Smooth muscle cell (in vitro differentiated cells): Measurements from ENCODE around the gene ARMC9. TPM values are rescaled to one million over a fixed set of nuclear protein-coding genes. Genes with fewer than 3 reads are reported as not detected.

ENCODE experiments used
- DNase-seq: peaks from one replicate; lab custom pipeline; 2025; ENCODE audit not compliant: unreplicated experiment; lab: John Stamatoyannopoulos, UW
- H2AFZ ChIP-seq: fragments of 200-600 bp; sonication (generic); 2 replicates; pipeline ENCODE4 v1.6.0; 2016; ENCODE audit warnings: antibody characterized with exemption, low read depth, mild to moderate bottlenecking
- H3F3A ChIP-seq: fragments of 200-600 bp; sonication (generic); 2 replicates; pipeline ENCODE4 v1.6.0; 2017; ENCODE audit warnings: antibody characterized with exemption, low read depth
- H3K27ac ChIP-seq: fragments of 200-600 bp; sonication (generic); 2 replicates; pipeline ENCODE4 v1.5.1; 2016; ENCODE audit warnings: low read depth, mild to moderate bottlenecking
- H3K27me3 ChIP-seq: fragments of 200-600 bp; sonication (generic); 2 replicates; pipeline ENCODE4 v1.6.1; 2016; ENCODE audit warnings: low read depth, mild to moderate bottlenecking
- H3K36me3 ChIP-seq: fragments of 200-600 bp; sonication (generic); 2 replicates; pipeline ENCODE4 v1.5.1; 2016; ENCODE audit warnings: low read depth
- H3K4me1 ChIP-seq: fragments of 200-600 bp; sonication (generic); 2 replicates; pipeline ENCODE4 v1.5.1; 2016; ENCODE audit warnings: low read depth
- H3K4me2 ChIP-seq: fragments of 200-600 bp; sonication (generic); 2 replicates; pipeline ENCODE4 v1.6.0; 2016; ENCODE audit warnings: mild to moderate bottlenecking
- H3K4me3 ChIP-seq: fragments of 200-600 bp; sonication (generic); 2 replicates; pipeline ENCODE4 v1.5.1; 2016; ENCODE audit warnings: mild to moderate bottlenecking
- H3K79me2 ChIP-seq: fragments of 200-600 bp; sonication (generic); 2 replicates; pipeline ENCODE4 v1.6.0; 2016; ENCODE audit warnings: low read depth, mild to moderate bottlenecking
- H3K9ac ChIP-seq: fragments of 200-600 bp; sonication (generic); 2 replicates; pipeline ENCODE4 v1.6.0; 2016; ENCODE audit warnings: low read depth
- H3K9me3 ChIP-seq: fragments of 200-600 bp; sonication (generic); replicated peaks from 2 replicates; pipeline ENCODE4 v1.5.1; 2016; ENCODE audit warnings: low read depth
- H4K20me1 ChIP-seq: fragments of 200-600 bp; sonication (generic); 2 replicates; pipeline ENCODE4 v1.6.0; 2016; ENCODE audit warnings: low read depth
- WGBS: methylation state at CpG from one replicate; pipeline ENCODE4 v1.1.7; 2016; ENCODE audit warnings: low lambda C conversion rate; 5-methylcytosine and 5-hydroxymethylcytosine counted together
- polyA plus RNA-seq: library from polyadenylated mRNA; unstranded; fragments of >200 nt; fragmentation: Nextera tagmentation; extraction: Ambion mirVana; gene quantifications from 2 replicates; pipeline ENCODE4 v1.2.1, GENCODE V29; 2016
- total RNA-seq: library from RNA; depleted of rRNA; stranded (reverse); fragments of >200 nt; gene quantifications from 2 replicates; pipeline ENCODE4 v1.2.3, GENCODE V29; 2014
- TF ChIP-seq, protein P1 (sequence below): fragments of 200-600 bp; sonication (generic); IDR thresholded peaks from 2 replicates; pipeline ENCODE4 v1.5.1; 2017; ENCODE audit warnings: borderline replicate concordance, mild to moderate bottlenecking, antibody characterized with exemption; ENCODE audit not compliant: insufficient read depth, poor library complexity, severe bottlenecking

Gene ARMC9
- total and polyA plus RNA-seq, 2 experiments from 2014 or later = 34.7 to 51.0 TPM

DNA sequence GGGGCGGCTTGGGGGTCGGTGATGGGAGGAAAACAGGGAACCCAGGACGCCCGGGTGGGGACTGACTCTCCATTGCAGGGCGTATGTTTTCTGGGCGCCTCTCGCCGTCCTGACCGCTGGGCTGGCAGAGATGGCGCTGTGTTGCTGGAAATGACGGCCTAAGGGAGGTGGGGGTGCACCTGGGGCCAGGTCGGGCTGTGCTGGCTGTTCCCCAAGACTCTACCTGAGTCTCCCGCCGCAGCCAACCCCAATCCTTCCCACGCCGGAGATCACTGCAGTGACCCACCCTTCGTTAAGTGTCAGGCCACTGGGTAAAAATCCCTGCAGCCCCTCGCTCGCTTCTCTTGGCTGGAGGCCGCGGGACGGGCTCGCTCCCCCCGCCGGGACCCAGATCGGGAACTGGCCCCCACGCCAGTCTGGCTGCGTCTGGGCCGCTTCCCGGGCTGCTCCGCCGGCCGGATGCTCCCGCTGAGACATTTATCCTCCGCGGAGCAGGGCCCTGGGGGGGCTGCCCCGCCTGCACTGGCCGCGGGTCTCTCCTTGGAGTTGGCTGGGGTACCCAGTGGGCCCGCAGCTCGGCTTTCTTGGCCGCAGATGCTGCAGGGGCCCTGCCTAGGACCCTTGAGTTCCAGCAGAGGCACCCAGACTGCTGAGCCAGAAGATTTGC is 7.8 kb upstream of the ARMC9 start:
- 19% methylated on average over 37 of the region's 42 CpGs for WGBS
- TF ChIP-seq, protein P1, sequence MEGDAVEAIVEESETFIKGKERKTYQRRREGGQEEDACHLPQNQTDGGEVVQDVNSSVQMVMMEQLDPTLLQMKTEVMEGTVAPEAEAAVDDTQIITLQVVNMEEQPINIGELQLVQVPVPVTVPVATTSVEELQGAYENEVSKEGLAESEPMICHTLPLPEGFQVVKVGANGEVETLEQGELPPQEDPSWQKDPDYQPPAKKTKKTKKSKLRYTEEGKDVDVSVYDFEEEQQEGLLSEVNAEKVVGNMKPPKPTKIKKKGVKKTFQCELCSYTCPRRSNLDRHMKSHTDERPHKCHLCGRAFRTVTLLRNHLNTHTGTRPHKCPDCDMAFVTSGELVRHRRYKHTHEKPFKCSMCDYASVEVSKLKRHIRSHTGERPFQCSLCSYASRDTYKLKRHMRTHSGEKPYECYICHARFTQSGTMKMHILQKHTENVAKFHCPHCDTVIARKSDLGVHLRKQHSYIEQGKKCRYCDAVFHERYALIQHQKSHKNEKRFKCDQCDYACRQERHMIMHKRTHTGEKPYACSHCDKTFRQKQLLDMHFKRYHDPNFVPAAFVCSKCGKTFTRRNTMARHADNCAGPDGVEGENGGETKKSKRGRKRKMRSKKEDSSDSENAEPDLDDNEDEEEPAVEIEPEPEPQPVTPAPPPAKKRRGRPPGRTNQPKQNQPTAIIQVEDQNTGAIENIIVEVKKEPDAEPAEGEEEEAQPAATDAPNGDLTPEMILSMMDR = no peak
- no peaks in the 10 kb centered on the region for H3K9me3 ChIP-seq
- no peaks in the 10 kb centered on the region for H3K79me2 ChIP-seq
- H3K27me3 ChIP-seq = no peaks in the 10 kb centered on the region
- no peaks in the 10 kb centered on the region for H3F3A ChIP-seq
- H3K9ac ChIP-seq = peak overlapping the region; percentile 43
- no peak overlapping the region for H3K4me3 ChIP-seq
- peak overlapping the region; percentile 67 for H3K4me2 ChIP-seq
- no peaks in the 10 kb centered on the region for H3K36me3 ChIP-seq
- peak overlapping the region; percentile 68 for H2AFZ ChIP-seq
- peaks cover 14% of the 10 kb centered on the region for H3K4me1 ChIP-seq
- no peaks in the 10 kb centered on the region for H4K20me1 ChIP-seq
- peak overlapping the region; percentile 88 for H3K27ac ChIP-seq
- no peak for DNase-seq

DNA sequence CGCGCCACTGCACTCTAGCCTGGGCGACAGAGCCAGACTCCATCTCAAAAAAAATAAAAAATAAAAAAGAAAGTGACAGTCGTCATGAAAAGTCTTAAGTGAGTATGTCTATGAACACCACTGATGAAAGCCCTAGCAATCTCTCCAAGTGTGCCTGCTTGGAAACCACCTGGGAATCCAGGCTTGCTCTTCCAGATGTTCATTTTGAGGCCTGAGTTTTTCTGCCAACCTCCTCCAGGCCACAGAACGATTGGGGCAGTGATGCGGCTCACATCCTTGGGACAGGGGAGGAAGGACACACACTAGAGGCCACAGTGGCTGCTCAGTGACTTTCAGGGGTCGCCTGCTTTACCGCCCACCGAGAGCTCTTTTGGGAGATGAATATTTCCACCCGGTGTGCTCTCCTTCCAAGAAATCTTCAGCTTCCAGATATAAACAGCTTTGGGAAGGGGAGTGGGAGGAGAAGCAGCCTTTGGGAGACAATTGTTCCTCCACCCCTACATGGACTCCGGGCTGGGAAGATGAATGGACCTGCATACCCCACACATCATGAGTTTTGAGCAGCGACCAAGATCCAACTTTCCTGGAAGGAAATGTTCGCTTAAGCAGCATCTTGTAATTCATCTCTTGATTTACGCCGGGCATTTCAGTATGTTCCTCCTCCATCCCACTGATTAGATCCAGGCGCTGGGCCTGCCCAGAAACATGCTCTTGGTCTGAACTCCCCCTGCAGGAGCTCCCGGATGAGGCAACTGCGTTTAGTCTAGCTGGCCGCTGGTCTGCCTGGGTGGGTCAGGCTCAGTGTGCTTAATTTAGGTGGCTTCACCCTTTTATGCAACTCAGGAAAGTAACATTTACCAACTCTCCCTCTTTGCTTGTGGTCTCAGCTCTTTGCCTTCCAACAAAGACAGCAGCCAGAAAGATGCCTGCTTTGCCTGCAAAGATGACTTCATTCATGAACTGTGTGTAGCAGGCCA is 6.2 kb upstream of the ARMC9 start:
- Histone ChIP-seq H3K4me1 (peaks cover 14% of the 10 kb centered on the region), H3K27ac (peak overlapping the region; percentile 88), H3K36me3 (no peaks in the 10 kb centered on the region), H3K4me2 (no peak overlapping the region), H3F3A (no peaks in the 10 kb centered on the region), H3K9me3 (no peaks in the 10 kb centered on the region), H4K20me1 (no peaks in the 10 kb centered on the region), H2AFZ (peak overlapping the region; percentile 62), H3K4me3 (no peak overlapping the region), H3K27me3 (no peaks in the 10 kb centered on the region), H3K9ac (no peak overlapping the region), H3K79me2 (no peaks in the 10 kb centered on the region)
- TF ChIP-seq, protein P1 = peak; percentile 58
- peak; percentile 22 for DNase-seq
- 47% methylated on average over 19 of the region's 19 CpGs for WGBS

DNA sequence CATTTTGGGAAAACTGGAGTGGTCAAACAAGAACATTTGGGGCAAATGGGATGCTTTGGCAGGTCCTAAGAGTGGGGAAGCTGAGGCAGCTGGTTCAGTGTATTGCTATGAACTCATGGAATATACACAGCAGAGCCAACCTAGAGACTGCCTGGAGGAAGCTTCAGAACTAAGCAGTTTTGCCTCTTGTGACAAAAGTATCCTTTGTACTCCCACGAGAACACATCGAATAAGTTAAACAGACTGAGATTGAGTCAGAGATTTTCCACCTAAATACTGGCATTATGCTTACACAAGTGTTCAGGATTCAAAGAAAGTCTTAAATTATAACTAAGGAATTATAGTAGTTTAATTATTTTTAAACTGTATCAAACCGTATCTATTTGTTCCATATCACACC is 5.2 kb upstream of the ARMC9 start:
- Histone ChIP-seq H4K20me1 (no peaks in the 10 kb centered on the region), H3K27me3 (no peaks in the 10 kb centered on the region), H3K9me3 (no peaks in the 10 kb centered on the region), H3K4me1 (peaks cover 14% of the 10 kb centered on the region), H3K79me2 (no peaks in the 10 kb centered on the region), H2AFZ (peak overlapping the region; percentile 62), H3K4me3 (no peak overlapping the region), H3K9ac (no peak overlapping the region), H3K36me3 (no peaks in the 10 kb centered on the region), H3K4me2 (no peak overlapping the region), H3K27ac (peak overlapping the region; percentile 37), H3F3A (no peaks in the 10 kb centered on the region)
- DNase-seq = no peak
- TF ChIP-seq, protein P1 = no peak
- WGBS = 75% methylated on average over 3 of the region's 3 CpGs
